Endothelial cell of umbilical vein (primary cell): ENCODE results near the gene DLEC1. TPM values are rescaled to one million over a fixed set of nuclear protein-coding genes. Genes with fewer than 3 reads are reported as not detected.
A peak's percentile ranks its signal among the peaks of the same experiment; 100 is the strongest.

Experiments
- BruUV-seq: library from RNA; stranded (reverse); fragments of 400-500 nt; replicated peaks from 2 replicates; lab custom pipeline; 2021; lab: Mats Ljungman, UMichigan
- CTCF ChIA-PET: fragments of 300-600, 350-600 bp; sonication (Branson Sonifier 250); formaldehyde crosslinking; loops from one replicate; lab custom pipeline; 2021; ENCODE audit warnings: antibody characterized with exemption, inconsistent platforms; lab: Charles Lee
- POLR2A ChIA-PET: fragments of 300-600, 350-600 bp; sonication (Branson Sonifier 250); formaldehyde crosslinking; loops from one replicate; lab custom pipeline; 2021; ENCODE audit warnings: antibody characterized with exemption, inconsistent platforms; lab: Charles Lee
- DNase-seq: peaks from one replicate; pipeline ENCODE4 v3.0.0-alpha.2; 2011; ENCODE audit warnings: low read depth, low spot score
- FAIRE-seq: peaks from 2 replicates; lab custom pipeline; 2011; peaks lifted over from hg19 to GRCh38; lab: Jason Lieb, UNC
- H2AFZ ChIP-seq: 2 replicates; pipeline ENCODE4 v1.6.0; 2012; ENCODE audit warnings: low read depth, low read length, control low read depth, inconsistent platforms
- H3K27ac ChIP-seq: 2 replicates; pipeline ENCODE4 v1.5.1; 2011; ENCODE audit warnings: low read depth, mild to moderate bottlenecking, control low read depth, low read length, moderate library complexity; ENCODE audit not compliant: insufficient read depth
- H3K27me3 ChIP-seq, 2 experiments: 2 replicates each; pipeline versions ENCODE4 v1.6.0 to v1.6.1; 2011; ENCODE audit warnings: low read length in 2 of 2, mixed read lengths in 1 of 2; ENCODE audit not compliant: control insufficient read depth in 2 of 2, insufficient read depth in 2 of 2
- H3K36me3 ChIP-seq, 2 experiments: 2 replicates in 1 of 2; 3 replicates in 1 of 2; pipeline ENCODE4 v1.5.1; 2011; ENCODE audit warnings: low read length in 2 of 2, mild to moderate bottlenecking in 1 of 2, moderate library complexity in 1 of 2; ENCODE audit not compliant: control insufficient read depth in 2 of 2, insufficient read depth in 2 of 2; ENCODE audit errors: extremely low read depth in 1 of 2
- H3K4me1 ChIP-seq: 3 replicates; pipeline ENCODE4 v1.5.1; 2011; ENCODE audit warnings: mild to moderate bottlenecking, low read length; ENCODE audit not compliant: control insufficient read depth, insufficient read depth; ENCODE audit errors: extremely low read depth
- H3K4me2 ChIP-seq: 2 replicates; pipeline ENCODE4 v1.6.1; 2011; ENCODE audit warnings: low read length, control low read depth, mixed read lengths; ENCODE audit not compliant: insufficient read depth
- H3K4me3 ChIP-seq, 3 experiments: fragments of 200-600 bp in 1 of 3; sonication (generic), shearing (Covaris generic) in 1 of 3; replicated peaks in 1 of 3; 2 replicates each; pipeline ENCODE4 v1.5.1; 2011 to 2016; ENCODE audit warnings: control low read depth in 3 of 3, low read length in 3 of 3, mild to moderate bottlenecking in 2 of 3, inconsistent platforms in 1 of 3, low read depth in 1 of 3, moderate library complexity in 1 of 3; ENCODE audit not compliant: insufficient read depth in 1 of 3
- H3K79me2 ChIP-seq: 2 replicates; pipeline ENCODE4 v1.6.0; 2012; ENCODE audit warnings: low read length, inconsistent platforms; ENCODE audit not compliant: control insufficient read depth, insufficient read depth
- H3K9ac ChIP-seq: replicated peaks from 2 replicates; pipeline ENCODE3; 2011; ENCODE audit warnings: low read length, control low read depth; ENCODE audit not compliant: insufficient read depth; ENCODE audit errors: extremely low read depth
- H3K9me1 ChIP-seq: replicated peaks from 3 replicates; pipeline ENCODE4 v1.6.0; 2011; ENCODE audit warnings: mild to moderate bottlenecking, low read length; ENCODE audit not compliant: control insufficient read depth, insufficient read depth; ENCODE audit errors: extremely low read depth
- H3K9me3 ChIP-seq: replicated peaks from 2 replicates; pipeline ENCODE4 v1.5.1; 2012; ENCODE audit warnings: low read length, inconsistent platforms; ENCODE audit not compliant: control insufficient read depth, insufficient read depth
- H4K20me1 ChIP-seq: replicated peaks from 2 replicates; pipeline ENCODE3; 2011; ENCODE audit warnings: mild to moderate bottlenecking, low read length; ENCODE audit not compliant: control insufficient read depth, insufficient read depth; ENCODE audit errors: extremely low read depth
- dilution Hi-C: fragments of 300-500 bp; cut with MboI; formaldehyde crosslinking; loops from one replicate; pipeline ENCODE4 v1.15.0; 2019; ENCODE audit warnings: low sequenced_read_pairs; ENCODE audit not compliant: extremely low pct_ligation_motif_present
- intact Hi-C: fragments of 100-400 bp; cut with micrococcal nuclease; formaldehyde crosslinking; loops from one replicate; pipeline ENCODE4 v1.10.0; 2022
- polyA plus RNA-seq, 4 experiments: library from polyadenylated mRNA; depleted of rRNA in 3 of 4; stranded (reverse) in 3 of 4; unstranded in 1 of 4; fragments of >200 nt; gene quantifications; 2 replicates each; pipeline versions ENCODE4 v1.2.1 to v1.2.3, GENCODE V29; 2011 to 2012; ENCODE audit warnings: missing spikeins in 1 of 4
- total RNA-seq: library from RNA; stranded (reverse); gene quantifications from 2 replicates; pipeline ENCODE4 v1.2.3, GENCODE V29; 2021
- TF ChIP-seq, protein P1 (sequence below): IDR thresholded peaks from 2 replicates; pipeline ENCODE4 v1.6.1; 2011; ENCODE audit not compliant: insufficient read depth, insufficient read length
- TF ChIP-seq, protein P2 (sequence below), 2 donors: IDR thresholded peaks; 1 replicate in 1 of 2; 2 replicates in 1 of 2; pipeline ENCODE4 v1.5.1; 2011; ENCODE audit warnings: low read length in 2 of 2, mild to moderate bottlenecking in 2 of 2, moderate library complexity in 2 of 2, control low read depth in 1 of 2, inconsistent platforms in 1 of 2, low read depth in 1 of 2; ENCODE audit not compliant: insufficient read depth in 1 of 2; ENCODE audit errors: extremely low read depth in 1 of 2

The DLEC1 gene
- total and polyA plus RNA-seq, 2 donors (not counting 3 experiments of a cell fraction or from before 2014, with no cell fraction given), result not detected

DNA sequence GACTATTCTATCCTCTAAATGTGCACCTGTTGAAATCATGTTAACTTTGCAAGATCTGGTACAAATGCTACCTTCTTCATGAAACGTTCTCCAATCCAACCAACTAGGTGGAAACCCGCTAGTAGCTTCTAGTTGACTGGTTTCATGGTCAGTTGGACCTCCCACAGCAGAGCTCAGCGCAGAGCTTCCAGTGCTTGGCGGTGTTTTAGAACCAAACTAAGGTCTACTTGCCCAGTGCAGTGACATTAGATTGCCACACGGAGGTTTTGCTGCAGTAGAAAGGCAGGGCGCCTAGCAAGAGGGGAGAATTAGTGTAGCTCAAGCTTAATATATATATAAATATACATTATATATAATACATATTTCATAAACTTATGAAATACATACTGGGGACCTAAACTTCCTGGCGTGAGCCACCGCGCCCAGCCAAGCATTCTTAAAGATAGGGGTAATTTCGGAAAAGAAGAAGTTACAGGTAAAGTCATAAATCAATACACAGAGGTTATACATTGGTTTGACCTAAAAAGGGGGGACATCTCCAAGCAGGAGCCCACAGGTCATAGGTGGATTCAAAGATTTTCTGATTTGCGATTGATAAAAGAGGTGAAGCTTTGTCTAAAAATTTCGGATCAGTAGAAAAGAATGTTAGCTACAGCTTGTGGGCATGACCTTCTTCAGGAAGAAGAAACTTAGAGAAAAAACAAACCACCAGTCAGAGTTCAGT lies 124.3 kb downstream of the DLEC1 start:
- no peak overlapping the region for H3K4me2 ChIP-seq
- no peak overlapping the region for H3K4me3 ChIP-seq
- H3K36me3 ChIP-seq, result no peaks in the 10 kb centered on the region
- H2AFZ ChIP-seq, result no peak overlapping the region
- DNase-seq (no peak), FAIRE-seq (no peak)
- dilution Hi-C loops, result no loop called here
- no peaks in the 10 kb centered on the region for H4K20me1 ChIP-seq
- no peaks in the 10 kb centered on the region for H3K9me3 ChIP-seq
- ChIA-PET POLR2A (no interaction called here), CTCF (interaction anchor here (0.7 to 5.7 kb wide), 10 partner anchors 10 to 333 kb away, joined by 3 to 43 read pairs (median 4); partner anchors contain the start of genes ACAA1, EXOG, MYD88 and XYLB)
- TF ChIP-seq, protein P1, sequence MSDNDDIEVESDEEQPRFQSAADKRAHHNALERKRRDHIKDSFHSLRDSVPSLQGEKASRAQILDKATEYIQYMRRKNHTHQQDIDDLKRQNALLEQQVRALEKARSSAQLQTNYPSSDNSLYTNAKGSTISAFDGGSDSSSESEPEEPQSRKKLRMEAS, result no peak
- TF ChIP-seq, protein P2, sequence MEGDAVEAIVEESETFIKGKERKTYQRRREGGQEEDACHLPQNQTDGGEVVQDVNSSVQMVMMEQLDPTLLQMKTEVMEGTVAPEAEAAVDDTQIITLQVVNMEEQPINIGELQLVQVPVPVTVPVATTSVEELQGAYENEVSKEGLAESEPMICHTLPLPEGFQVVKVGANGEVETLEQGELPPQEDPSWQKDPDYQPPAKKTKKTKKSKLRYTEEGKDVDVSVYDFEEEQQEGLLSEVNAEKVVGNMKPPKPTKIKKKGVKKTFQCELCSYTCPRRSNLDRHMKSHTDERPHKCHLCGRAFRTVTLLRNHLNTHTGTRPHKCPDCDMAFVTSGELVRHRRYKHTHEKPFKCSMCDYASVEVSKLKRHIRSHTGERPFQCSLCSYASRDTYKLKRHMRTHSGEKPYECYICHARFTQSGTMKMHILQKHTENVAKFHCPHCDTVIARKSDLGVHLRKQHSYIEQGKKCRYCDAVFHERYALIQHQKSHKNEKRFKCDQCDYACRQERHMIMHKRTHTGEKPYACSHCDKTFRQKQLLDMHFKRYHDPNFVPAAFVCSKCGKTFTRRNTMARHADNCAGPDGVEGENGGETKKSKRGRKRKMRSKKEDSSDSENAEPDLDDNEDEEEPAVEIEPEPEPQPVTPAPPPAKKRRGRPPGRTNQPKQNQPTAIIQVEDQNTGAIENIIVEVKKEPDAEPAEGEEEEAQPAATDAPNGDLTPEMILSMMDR (IDR thresholded peaks at IDR 0.05; ENCODE audit: extremely low read depth in 1 of 2, insufficient read depth in 1 of 2, low read depth in 1 of 2, low read length in 2 of 2), result peak in 1 of 2 donors; percentile 7
- intact Hi-C loops, result no loop called here
- H3K4me1 ChIP-seq, result peaks cover 4% of the 10 kb centered on the region
- no peaks in the 10 kb centered on the region for H3K27me3 ChIP-seq
- peaks cover 23% of the 10 kb centered on the region for H3K79me2 ChIP-seq
- no peak overlapping the region for H3K27ac ChIP-seq
- H3K9me1 ChIP-seq, result no peaks in the 10 kb centered on the region
- no peak overlapping the region for H3K9ac ChIP-seq
- no TSS peak for BruUV-seq
